GDM1 (cell line): ENCODE results near the gene RBP3.

Source experiments
- DNase-seq: peaks from one replicate; lab custom pipeline; 2025; lab: John Stamatoyannopoulos, UW

RBP3 gene

GRCh38 chr10:47357911-47358310, 9.7 kb downstream of the RBP3 start:
- DNase-seq = no peak

GRCh38 chr10:47358457-47358856, 10.3 kb downstream of the RBP3 start:
- no peak for DNase-seq

- DNase-seq = no peak
These were observed 10.9 kb downstream of the RBP3 start for GRCh38 chr10:47359101-47359500.

- no peak for DNase-seq
These were observed 11.7 kb downstream of the RBP3 start for GRCh38 chr10:47359626-47360418.

GRCh38 chr10:47360419-47361040, 12.4 kb downstream of the RBP3 start:
- no peak for DNase-seq

- no peak for DNase-seq
These were observed 13.1 kb downstream of the RBP3 start for GRCh38 chr10:47361293-47361692.

GRCh38 chr10:47362199-47362598, 14.0 kb downstream of the RBP3 start:
- no peak for DNase-seq

- DNase-seq = no peak
These were observed 15.6 kb downstream of the RBP3 start for GRCh38 chr10:47363781-47364180.

GRCh38 chr10:47364366-47364765, 16.2 kb downstream of the RBP3 start:
- no peak for DNase-seq

- no peak for DNase-seq
These were observed 16.7 kb downstream of the RBP3 start for GRCh38 chr10:47364911-47365310.

GRCh38 chr10:47365431-47366180, 17.4 kb downstream of the RBP3 start:
- no peak for DNase-seq

- DNase-seq = no peak
These were observed 18.0 kb downstream of the RBP3 start for GRCh38 chr10:47366181-47366631.

GRCh38 chr10:47366731-47367460, 18.7 kb downstream of the RBP3 start:
- DNase-seq = no peak

- no peak for DNase-seq
These were observed 19.5 kb downstream of the RBP3 start for GRCh38 chr10:47367646-47368045.

GRCh38 chr10:47368431-47369180, 20.4 kb downstream of the RBP3 start:
- no peak for DNase-seq

- no peak for DNase-seq
These were observed 21.2 kb downstream of the RBP3 start for GRCh38 chr10:47369251-47369894.

GRCh38 chr10:47370015-47370767, 22.0 kb downstream of the RBP3 start:
- DNase-seq = no peak

GRCh38 chr10:47370878-47371277, 22.7 kb downstream of the RBP3 start:
- no peak for DNase-seq

- DNase-seq = no peak
These were observed 23.7 kb downstream of the RBP3 start for GRCh38 chr10:47371629-47372485.
